Ovary (tissue), 9 donors: ENCODE measurements around the gene SIPA1L3. TPM values are rescaled to one million over a fixed set of nuclear protein-coding genes. Genes with fewer than 3 reads are reported as not detected.

ENCODE experiments used
- DNase-seq, 5 donors: peaks; one replicate each; pipeline ENCODE4 v3.0.0-alpha.2; 2019 to 2020
- H3K27ac ChIP-seq, 2 donors: fragments of 200-600 bp; one replicate each; pipeline versions ENCODE4 v1.5.1 to v1.8.0; 2019 to 2022
- H3K27me3 ChIP-seq: fragments of 200-600 bp; one replicate; pipeline ENCODE4 v1.8.0; 2022
- H3K36me3 ChIP-seq: fragments of 200-600 bp; sonication (generic); one replicate; pipeline ENCODE4 v1.5.1; 2019
- H3K4me1 ChIP-seq: one replicate; pipeline ENCODE4 v1.8.1; 2013; ENCODE audit warnings: mild to moderate bottlenecking, moderate library complexity; ENCODE audit not compliant: insufficient read depth
- H3K4me3 ChIP-seq: fragments of 200-600 bp; sonication (generic); one replicate; pipeline ENCODE4 v1.5.1; 2017
- H3K9me3 ChIP-seq, 2 donors: fragments of 200-600 bp in 1 of 2; sonication (generic) in 1 of 2; one replicate each; pipeline versions ENCODE4 v1.5.1 to v1.8.1; 2013 to 2019; ENCODE audit warnings: mild to moderate bottlenecking in 1 of 2, moderate library complexity in 1 of 2
- EP300 ChIP-seq: sonication (generic); formaldehyde crosslinking; IDR thresholded peaks from one replicate; pipeline ENCODE4 v1.6.1; 2017; ENCODE audit warnings: antibody characterized with exemption
- POLR2A ChIP-seq: fragments of 450-650 bp; IDR thresholded peaks from one replicate; pipeline ENCODE4 v1.6.1; 2017; ENCODE audit warnings: antibody characterized with exemption, mild to moderate bottlenecking, moderate library complexity
- WGBS, 3 donors: extraction: QIAGEN DNeasy Blood & Tissue Kit in 1 of 3; methylation state at CpG; one replicate each; pipeline versions ENCODE4 v1.1.5 to v1.1.7; 2013 to 2017; 5-methylcytosine and 5-hydroxymethylcytosine counted together
- intact Hi-C, 4 donors: fragments of 100-400 bp; cut with DNase I; formaldehyde crosslinking; loops; one replicate each; pipeline versions ENCODE4 v1.11.0 to v1.15.1; 2022 to 2023
- polyA plus RNA-seq, 2 donors: library from polyadenylated mRNA; stranded (reverse); fragments of 200-250 nt in 1 of 2; fragments of 350-450 nt in 1 of 2; fragmentation: Illumina TruSeq in 1 of 2; extraction: RNeasy Lipid Tissue Mini Kit (QIAGEN cat#74804) in 1 of 2; gene quantifications; one replicate each; pipeline ENCODE4 v1.2.3, GENCODE V29; 2013 to 2014
- total RNA-seq, 7 donors: library from RNA; depleted of rRNA in 2 of 7; stranded (reverse); fragments of >200 nt in 2 of 7; fragmentation: NEBNext Ultra II Directional in 3 of 7; extraction: Animal tissue kit (Norgen Biotek cat#: 25700) in 3 of 7; gene quantifications; one replicate each; pipeline versions ENCODE4 v1.1.0 to v1.2.4, GENCODE V29; 2016 to 2023
- TF ChIP-seq, protein P1 (sequence below), 3 donors: fragments of 450-650 bp in 2 of 3; fragments of 200-600 bp in 1 of 3; IDR thresholded peaks; one replicate each; pipeline versions ENCODE4 v1.5.1 to v1.8.0; 2016 to 2022; ENCODE audit warnings: antibody characterized with exemption in 3 of 3, mild to moderate bottlenecking in 1 of 3
- donor health status: DM: no; HTN: no; CAD: no; lungs with moderate emphysema.
- donor health status: DM: no; HTN: no; CAD: no.
- donor health status: Bipolar disorder and iron deficiency.
- donor health status: DM: yes; HTN: yes; CAD: no.
- donor health status: DM: no; HTN: no; CAD: no.
- donor health status: DM: yes; HTN: yes; CAD: no.

The SIPA1L3 gene
- total and polyA plus RNA-seq, 9 donors, result 4.5 to 27.9 (median 18.2) TPM

DNA sequence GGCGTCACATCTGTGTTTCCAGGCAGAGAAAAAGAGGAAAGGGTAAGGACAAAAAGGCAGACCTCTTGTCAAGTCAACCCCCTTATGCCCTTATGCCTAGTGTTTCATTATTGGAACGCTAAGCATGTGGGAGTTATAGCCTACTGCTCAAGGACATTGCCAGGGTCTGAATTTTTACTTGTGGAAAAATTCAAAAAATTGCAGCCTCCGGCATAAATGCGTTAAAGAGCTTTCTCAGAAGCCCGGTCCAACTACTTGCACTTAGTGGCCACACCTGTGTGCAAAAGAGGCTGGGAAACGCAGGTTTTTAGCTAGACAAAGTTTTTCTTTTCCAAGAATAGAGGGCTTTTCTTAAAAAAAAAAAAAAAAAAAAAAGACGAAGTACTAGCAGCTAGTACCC lies 177.2 kb downstream of the SIPA1L3 start:
- TF ChIP-seq, protein P1, sequence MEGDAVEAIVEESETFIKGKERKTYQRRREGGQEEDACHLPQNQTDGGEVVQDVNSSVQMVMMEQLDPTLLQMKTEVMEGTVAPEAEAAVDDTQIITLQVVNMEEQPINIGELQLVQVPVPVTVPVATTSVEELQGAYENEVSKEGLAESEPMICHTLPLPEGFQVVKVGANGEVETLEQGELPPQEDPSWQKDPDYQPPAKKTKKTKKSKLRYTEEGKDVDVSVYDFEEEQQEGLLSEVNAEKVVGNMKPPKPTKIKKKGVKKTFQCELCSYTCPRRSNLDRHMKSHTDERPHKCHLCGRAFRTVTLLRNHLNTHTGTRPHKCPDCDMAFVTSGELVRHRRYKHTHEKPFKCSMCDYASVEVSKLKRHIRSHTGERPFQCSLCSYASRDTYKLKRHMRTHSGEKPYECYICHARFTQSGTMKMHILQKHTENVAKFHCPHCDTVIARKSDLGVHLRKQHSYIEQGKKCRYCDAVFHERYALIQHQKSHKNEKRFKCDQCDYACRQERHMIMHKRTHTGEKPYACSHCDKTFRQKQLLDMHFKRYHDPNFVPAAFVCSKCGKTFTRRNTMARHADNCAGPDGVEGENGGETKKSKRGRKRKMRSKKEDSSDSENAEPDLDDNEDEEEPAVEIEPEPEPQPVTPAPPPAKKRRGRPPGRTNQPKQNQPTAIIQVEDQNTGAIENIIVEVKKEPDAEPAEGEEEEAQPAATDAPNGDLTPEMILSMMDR (IDR thresholded peaks at IDR 0.05), result no peak
- TF ChIP-seq EP300 (no peak), POLR2A (no peak)
- Histone ChIP-seq H3K36me3 (no peaks in the 10 kb centered on the region), H3K4me3 (no peak overlapping the region), H3K27me3 (no peaks in the 10 kb centered on the region), H3K27ac (no peak overlapping the region), H3K9me3 (no peaks in the 10 kb centered on the region), H3K4me1 (no peaks in the 10 kb centered on the region)
- intact Hi-C loops, result no loop called here
- DNase-seq, result no peak
- 72 to 84% (median 73%) methylated on average over 7 of the region's 7 CpGs for WGBS, 3 donors

DNA sequence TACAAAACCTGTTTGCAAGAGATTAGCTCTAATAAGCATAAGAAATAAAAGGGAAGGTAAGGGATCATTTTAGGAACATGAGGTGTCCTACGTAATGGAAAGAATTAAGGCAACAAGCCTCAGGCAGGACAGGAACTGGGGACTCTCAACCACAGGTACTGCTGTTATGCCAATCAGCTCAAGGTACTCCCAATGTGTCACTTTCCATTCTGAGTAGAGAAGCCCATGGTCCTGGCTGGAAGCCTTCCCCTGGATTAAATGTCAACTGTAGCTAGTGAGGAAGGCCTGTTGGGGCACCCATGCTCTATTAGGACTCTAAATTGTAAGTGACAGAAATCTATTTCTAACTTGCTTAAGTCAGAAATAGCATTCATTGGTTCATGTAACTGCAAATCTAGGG lies 182.4 kb downstream of the SIPA1L3 start:
- DNase-seq, result no peak
- WGBS, 3 donors, result 93 to 100% (median 94%) methylated on average over 1 of the region's 1 CpG
- Histone ChIP-seq H3K4me1 (no peaks in the 10 kb centered on the region), H3K4me3 (no peak overlapping the region), H3K27ac (no peak overlapping the region), H3K36me3 (no peaks in the 10 kb centered on the region), H3K27me3 (no peaks in the 10 kb centered on the region), H3K9me3 (no peaks in the 10 kb centered on the region)
- intact Hi-C loops, result no loop called here
- no peak for TF ChIP-seq POLR2A
- TF ChIP-seq EP300, result no peak
- TF ChIP-seq, protein P1 (IDR thresholded peaks at IDR 0.05), result no peak

DNA sequence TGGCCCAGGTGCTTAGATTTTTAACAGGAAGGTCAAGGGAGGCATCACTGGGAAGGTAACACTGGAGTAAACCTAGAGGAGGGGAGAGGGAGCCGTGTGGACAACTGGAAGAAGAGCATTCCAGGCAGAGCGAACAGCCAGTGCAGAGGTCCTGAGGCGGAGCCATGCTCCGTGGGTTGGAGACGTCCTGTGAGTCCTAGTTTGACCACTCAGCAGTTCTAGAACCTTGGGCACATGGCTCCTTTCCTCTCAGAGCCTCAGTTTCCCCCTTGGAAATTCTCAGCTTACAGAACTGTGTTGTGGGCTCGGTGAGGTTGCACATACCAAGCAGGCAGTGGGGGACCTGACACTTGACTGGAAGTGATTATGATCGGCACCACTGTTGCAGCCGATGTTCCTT lies 186.1 kb downstream of the SIPA1L3 start:
- intact Hi-C loops, result loop anchor here in 1 of 4 donors (10.0 kb wide), 1 partner anchor 198 kb away; no protein-coding TSS in a partner anchor

DNA sequence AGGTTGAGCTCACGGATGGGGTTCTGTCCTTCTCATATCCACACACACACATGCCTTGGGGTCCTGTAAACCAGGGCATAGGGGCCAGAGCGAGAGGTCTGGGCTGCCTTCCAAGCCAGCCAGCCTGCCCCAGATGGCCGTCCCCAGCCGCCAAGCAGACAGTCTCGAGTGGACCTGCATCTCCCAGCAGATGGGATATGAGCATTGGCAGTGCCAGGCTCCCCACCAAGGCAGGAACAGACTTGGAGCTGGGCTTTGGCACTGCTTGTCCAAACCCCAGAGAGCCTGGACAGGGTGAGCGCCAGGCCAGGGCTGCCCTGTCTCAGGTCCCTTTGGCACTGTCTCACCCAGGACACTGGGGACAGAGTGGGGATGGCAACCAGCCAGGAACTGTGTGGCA lies 186.6 kb downstream of the SIPA1L3 start:
- intact Hi-C loops, result loop anchor here in 1 of 4 donors (10.0 kb wide), 1 partner anchor 199 kb away; no protein-coding TSS in a partner anchor
- DNase-seq, result no peak
- Histone ChIP-seq H3K36me3 (no peaks in the 10 kb centered on the region), H3K27me3 (no peaks in the 10 kb centered on the region), H3K4me3 (no peak overlapping the region), H3K27ac (no peak overlapping the region), H3K4me1 (no peaks in the 10 kb centered on the region), H3K9me3 (no peaks in the 10 kb centered on the region)
- WGBS, 3 donors, result 55 to 73% (median 67%) methylated on average over 6 of the region's 6 CpGs
- TF ChIP-seq, protein P1 (IDR thresholded peaks at IDR 0.05), result no peak
- no peak for TF ChIP-seq EP300
- TF ChIP-seq POLR2A, result no peak

More for the DNA sequence above, 186.1 kb downstream of the SIPA1L3 start:
- no peak for TF ChIP-seq POLR2A
- TF ChIP-seq, protein P1 (IDR thresholded peaks at IDR 0.05), result no peak
- TF ChIP-seq EP300, result no peak
- H3K4me3 ChIP-seq, result no peak overlapping the region
- WGBS, 3 donors, result 72 to 87% (median 78%) methylated on average over 8 of the region's 8 CpGs
- no peaks in the 10 kb centered on the region for H3K27me3 ChIP-seq
- H3K27ac ChIP-seq, result no peak overlapping the region
- no peaks in the 10 kb centered on the region for H3K36me3 ChIP-seq
- no peaks in the 10 kb centered on the region for H3K9me3 ChIP-seq
- H3K4me1 ChIP-seq, result no peaks in the 10 kb centered on the region
- no peak for DNase-seq
